Adrenal gland (tissue), 5 donors: Measurements from ENCODE around the gene KLHL14.

ENCODE experiments used
- CTCF ChIP-seq, 6 experiments: fragments of 450-650 bp in 4 of 6; fragments of 200-600 bp in 2 of 6; sonication (generic) in 1 of 6; IDR thresholded peaks; 1 replicate in 5 of 6; 2 replicates in 1 of 6; pipeline versions ENCODE4 v1.5.1 to v1.8.0; 2016 to 2021; ENCODE audit warnings: antibody characterized with exemption in 6 of 6, mild to moderate bottlenecking in 2 of 6, moderate library complexity in 1 of 6
- POLR2A ChIP-seq, 2 donors: fragments of 450-650 bp; IDR thresholded peaks; one replicate each; pipeline ENCODE4 v1.6.1; 2017; ENCODE audit warnings: antibody characterized with exemption in 2 of 2, mild to moderate bottlenecking in 2 of 2, moderate library complexity in 1 of 2
- donor health status: DM: no; HTN: no; CAD: no.

- TF ChIP-seq CTCF (IDR thresholded peaks at IDR 0.05) (no peak), POLR2A (IDR thresholded peaks at IDR 0.05) (no peak)
Observed at GRCh38 chr18:32684940-32685339, 87.9 kb downstream of the KLHL14 start.
